HG03280 (cell line): ENCODE measurements around the gene NME5.

ENCODE experiments used
- ATAC-seq: cut with Tn5 transposase; IDR thresholded peaks from one replicate; pipeline ENCODE4 v1.9.1; 2021; ENCODE audit warnings: mild to moderate bottlenecking, moderate library complexity; ENCODE audit not compliant: unreplicated experiment

NME5 gene

DNA sequence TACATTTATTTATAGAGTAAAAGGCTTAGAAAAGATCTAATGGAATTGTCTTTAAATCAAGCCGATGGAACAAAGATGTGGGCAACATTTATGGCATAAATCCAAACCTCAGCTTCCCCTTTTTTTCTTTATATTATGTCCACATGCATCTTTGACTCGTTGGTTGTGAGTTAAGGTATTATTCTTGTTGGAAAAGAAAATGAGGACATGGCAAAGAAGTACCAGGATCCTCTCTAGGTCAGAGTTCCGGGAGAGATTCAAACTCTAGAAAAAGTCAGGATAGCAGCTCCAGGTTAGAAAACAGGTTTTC lies 508 bp upstream of the NME5 start:
- no peak for ATAC-seq

DNA sequence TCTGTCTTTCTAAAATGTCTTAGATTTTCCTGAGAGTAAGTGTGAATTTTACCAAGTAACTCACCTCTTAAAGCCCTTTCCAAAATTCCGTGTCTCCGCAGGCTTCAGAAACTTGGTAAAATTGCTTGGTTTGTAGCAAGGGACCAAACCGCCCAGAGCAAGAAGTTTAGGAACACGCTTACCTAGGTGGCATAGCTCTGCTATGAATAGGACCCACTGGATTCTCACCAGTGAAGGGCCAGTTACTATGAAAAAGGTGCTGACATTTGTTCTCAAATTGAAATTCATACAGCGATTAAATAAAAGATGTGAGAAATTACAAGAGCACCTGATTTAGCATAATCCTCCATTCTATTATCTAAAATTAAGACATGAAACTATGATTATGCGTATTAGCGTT lies 6.7 kb downstream of the NME5 start:
- ATAC-seq = no peak

DNA sequence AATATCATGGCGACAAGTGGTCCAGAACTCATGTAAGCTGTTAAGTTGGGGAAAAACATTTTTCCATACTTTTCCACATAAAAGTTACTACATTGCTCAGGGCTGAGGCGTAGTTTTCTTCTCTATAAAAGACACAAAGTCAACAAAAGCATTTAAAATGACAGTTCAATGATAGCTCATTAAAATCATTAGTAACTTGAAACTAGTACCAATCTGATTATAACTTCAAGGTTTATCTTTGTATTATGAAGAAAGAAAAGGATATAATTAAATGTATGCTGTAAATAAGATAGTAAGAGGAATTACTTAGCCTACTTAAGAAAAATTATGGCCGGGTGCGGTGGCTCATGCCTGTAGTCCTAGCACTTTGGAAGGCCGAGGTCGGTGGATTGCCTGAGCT lies 9.9 kb downstream of the NME5 start:
- ATAC-seq = no peak

DNA sequence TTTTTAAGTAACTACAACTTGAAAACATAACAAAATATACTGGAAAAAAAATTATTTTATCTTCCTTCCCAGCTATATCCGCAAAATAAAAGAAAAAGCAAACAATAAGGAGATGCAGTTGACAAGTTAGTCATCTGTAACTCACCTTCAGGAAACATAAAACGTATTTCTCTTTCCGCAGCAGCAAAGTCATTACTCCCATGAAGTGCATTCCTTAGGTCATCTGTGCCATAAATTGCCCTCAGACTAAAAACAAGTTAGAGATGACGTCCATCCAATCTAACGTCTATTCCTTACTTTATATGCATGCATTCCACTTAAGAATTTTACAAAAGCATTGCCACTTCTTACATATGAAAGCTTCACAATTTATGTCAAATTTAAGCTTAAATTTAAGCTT lies 10.9 kb downstream of the NME5 start:
- no peak for ATAC-seq

DNA sequence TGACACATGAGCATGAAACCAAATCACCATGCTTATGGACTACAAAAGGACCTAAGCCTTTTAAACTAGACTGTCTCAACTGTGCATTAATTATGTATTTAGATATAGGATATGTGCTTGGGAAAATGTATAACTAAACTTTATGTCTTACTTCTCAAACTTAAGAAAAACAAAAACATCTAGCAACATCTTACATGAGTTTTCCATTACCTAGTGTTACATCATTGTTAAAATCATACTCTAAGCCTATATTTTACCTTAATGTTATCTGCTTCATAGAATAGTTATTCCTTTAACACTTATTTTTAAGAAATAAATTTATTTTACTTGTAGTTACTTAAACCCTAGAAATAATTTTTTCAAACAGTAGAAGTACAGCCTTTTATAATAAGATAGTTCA lies 24.0 kb downstream of the NME5 start:
- no peak for ATAC-seq

DNA sequence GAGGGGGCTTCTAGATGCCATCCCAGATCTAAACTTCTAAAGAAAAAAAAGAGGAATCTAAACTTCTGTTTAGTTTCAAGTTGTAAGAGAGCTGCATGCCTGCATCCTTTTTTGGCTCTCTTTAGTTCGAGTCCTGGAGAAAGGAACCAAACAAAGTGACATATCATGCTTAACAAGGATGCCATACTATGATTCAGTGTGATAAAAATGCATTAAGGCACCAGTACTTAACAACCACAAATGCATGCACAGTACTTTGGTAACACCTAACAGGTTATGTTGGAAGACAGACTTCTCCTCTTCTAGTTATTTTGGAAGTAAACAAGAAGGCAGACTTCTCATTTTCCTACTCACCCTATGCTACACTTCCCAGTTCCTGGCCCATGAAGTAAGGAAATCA lies 27.3 kb downstream of the NME5 start:
- ATAC-seq = no peak

DNA sequence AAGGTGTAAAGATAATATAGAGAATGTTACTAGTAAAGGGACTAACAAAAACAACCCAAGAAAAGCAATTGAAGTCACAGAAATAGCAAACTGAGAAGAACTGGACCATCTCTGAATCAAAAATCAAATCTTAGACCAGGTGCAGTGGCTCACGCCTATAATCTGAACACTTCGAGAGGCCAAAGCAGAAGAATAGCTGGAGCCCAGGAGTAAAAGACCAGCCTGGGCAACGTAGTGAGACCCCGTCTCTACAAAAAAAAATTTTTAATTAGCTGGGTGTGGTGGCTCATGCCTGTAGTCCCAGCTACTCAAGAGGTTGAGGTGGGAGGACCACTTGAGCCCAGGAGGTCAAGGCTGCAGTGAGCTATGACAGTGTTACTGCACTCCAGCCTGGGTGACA lies 28.0 kb downstream of the NME5 start:
- ATAC-seq = no peak

DNA sequence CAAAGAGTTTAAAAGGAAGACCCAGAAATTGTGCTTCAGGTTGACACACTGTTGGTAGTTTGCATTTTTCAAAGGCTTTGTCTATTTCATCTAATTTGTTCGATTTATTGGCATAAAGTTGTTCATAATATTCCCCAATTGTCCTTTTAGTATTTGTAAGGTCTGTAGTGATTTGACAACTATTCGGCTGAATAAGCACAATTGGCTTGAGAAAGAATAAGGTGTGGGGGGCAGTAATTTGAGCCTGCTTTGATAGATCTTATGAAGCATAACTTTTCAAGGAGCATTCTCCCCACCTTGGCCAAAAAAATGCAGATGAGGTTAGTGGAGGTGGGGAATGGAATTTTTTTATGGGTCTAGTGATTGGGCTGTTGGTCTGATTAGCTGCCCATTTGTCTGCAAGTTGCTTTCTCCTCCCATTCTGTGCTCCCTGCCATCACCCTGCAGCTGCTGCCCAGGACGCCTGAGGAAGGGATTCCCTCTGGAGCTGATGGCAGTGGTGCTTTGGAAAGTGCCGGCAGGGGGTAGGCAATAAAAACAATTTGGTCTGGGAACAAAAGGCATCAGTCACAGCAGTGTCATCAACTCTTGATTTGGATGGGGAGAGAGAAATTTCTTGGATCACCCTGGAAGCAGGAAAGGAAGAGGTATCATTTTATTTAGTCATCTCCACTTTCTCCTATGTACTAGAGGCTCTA lies 28.8 kb downstream of the NME5 start:
- no peak for ATAC-seq

DNA sequence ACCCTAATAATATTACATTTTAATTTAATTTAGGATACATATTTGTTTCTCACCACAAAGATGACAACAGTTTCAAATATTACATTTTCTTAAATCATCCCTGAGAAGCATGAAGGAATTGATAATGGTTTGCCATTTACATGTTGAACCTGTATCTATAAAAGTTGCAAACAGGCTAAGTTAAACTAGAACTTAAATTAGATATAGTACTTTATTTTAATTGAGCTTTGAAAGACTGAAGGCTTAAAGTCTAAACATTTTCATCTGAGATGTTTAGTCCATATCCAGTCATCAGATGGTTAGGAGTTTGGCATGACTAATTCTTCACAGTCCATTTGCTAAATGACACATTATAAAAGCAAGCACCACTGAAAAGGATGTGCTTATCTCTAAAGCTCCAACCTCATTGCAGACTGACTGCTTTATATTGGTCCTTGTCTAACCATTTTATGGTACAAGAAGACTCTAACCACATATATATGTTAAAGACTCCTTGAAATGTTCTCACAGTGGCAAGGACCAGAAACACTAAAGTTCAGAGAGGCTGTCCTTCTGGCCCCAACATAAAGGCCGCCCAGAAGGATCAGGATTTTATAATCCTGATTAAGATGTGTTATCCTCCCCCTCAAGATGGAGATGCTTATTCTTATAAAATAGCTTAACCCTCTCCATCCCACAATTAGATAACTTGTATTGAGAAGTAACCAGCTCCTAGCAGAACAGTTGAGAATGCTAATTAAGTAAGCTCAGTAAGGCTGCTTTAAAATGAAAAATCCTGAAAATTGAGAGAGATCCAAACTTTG lies 29.6 kb downstream of the NME5 start:
- no peak for ATAC-seq

DNA sequence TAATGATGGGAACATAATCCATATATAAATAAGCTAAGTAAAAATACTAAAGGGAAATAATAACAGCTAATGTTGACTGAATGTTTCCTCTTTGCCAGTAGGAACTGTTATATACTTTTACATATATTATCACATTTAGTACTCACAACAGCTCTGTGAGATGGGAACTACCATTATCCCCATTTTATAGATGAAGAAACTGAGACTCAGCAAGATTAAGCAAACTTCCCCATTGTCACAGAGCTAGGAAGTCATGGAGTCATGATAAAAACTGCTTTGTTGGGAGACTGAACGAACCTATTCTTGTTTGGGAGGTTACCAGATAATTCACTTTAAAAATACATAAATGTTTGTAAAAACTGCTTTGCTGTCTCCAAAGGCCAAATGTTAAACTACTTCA lies 32.0 kb downstream of the NME5 start:
- no peak for ATAC-seq

DNA sequence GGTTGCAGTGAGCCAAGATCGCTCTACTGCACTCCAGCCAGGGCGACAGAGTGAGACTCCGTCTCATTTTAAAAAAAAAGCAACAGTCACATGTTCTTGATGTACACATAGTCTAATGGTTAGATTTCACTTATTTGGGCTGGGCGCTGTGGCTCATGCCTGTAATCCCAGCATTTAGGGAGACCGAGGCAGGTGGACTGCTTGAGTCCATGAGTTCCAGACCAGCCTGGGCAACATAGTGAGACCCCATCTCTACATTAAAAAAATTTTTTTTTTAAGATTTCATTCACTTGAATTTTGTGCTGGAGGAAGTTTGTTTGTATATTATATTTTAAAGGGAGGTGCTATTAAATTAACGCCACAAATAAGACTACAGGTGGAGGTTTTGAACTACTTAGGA lies 33.5 kb downstream of the NME5 start:
- no peak for ATAC-seq

DNA sequence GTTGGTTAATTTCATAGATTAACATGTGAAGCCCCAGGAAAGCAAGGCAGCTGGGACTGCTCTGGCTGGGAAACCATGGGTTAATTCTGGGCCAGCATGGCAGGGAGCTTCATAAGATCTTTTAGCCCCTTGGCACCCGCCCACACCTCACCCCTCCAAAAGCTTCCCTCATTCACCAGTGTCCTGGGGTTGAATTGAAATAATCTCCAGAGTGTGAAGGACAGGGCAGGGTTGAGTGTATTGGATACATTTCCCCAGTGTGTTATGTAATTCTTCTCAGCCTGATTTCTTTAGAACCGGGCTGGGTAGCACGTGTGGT lies 36.0 kb downstream of the NME5 start:
- no peak for ATAC-seq

DNA sequence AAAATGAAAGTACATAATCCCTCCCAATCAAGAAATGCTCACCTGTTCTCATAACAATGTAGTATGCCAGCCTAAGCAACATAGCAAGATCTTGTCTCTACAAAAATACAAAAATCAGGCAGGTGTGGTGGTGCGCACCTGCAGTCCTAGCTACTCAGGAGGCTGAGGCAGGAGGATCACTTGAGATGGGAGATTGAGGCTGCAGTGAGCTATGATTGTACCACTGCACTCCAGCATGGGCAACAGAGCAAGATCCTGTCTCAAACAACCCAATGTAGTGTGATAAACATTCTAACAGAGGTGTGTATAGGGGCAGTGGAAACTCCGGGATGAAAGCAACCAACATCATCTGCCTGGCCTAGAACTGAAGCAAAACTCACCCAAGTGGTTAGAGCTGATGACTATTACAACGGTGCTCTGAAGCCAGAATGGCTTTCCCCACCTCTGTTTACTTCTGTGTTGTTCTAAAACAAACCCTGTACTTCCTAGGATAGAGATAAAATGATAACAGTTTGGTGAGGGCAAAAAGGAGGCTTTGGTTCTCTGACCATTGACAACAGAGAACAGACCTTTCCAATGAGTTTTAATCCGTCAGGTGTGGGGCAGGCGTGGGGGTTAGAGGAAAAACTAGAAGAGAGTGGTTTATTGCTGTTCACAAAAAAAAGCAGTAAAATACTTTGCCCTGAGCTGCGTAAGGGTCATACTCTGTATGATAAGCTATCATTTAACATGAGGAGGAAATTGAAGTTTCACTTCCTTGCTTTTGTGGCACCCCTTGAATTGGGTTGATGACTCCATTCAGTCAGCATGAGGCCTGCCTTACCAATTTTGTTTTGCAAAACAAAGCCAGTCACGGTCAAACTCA lies 36.5 kb downstream of the NME5 start:
- ATAC-seq = no peak

DNA sequence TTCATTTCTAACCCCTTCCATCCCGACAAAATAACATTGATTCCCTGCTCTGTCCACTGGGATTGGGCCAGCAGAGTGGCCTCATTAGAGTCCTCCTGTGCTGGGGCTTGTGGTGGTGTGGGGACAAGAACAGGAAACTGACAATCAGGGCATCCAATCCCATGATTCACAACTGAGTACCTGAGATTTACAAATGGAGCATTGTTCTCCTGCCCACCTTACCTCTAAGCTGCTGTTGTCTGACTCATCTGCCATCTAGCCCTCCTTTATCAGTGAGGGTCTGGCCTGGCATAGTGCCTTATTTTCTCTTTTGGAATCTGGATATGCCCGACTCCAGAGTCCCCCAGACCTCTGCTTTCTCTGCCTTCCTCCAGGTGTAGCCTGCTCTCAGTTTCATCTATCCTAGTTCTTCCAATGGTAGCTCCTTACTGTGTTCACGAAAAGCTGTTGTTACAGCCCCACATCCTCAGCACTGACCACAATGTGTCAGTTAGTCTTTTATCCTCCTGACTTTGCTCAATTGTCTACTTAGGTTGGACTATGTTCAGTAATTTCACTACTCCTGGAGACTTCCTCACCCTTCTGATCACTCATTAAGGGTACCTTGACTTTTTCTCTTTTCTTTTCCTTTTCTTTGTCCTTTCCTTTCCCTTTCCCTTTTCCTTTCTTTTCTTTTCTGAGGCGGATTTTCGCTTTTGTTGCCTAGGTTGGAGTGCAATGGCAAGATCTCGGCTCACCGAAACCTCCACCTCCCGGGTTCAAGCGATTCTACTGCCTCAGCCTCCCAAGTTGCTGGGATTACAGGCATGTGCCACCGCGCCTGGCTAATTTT lies 42.0 kb downstream of the NME5 start:
- ATAC-seq = no peak

DNA sequence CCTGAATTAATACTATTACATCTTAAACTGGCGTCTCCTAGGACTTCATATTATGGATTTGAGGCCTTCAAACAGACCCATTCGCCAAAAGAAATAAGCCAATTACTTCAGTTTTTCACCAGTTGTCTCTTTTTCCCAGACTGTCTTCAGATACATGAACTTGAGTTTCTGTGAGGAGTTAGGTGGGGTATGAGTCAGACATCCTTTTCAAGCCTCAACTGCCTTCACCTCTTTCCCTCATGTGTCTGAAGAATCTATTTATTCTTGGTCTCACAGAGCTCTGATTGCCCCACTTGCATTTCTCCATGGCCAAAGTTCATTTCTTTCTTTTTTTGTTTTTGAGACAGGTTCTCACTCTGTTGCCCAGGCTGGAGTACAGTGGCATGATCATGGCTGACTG lies 42.9 kb downstream of the NME5 start:
- ATAC-seq = no peak

DNA sequence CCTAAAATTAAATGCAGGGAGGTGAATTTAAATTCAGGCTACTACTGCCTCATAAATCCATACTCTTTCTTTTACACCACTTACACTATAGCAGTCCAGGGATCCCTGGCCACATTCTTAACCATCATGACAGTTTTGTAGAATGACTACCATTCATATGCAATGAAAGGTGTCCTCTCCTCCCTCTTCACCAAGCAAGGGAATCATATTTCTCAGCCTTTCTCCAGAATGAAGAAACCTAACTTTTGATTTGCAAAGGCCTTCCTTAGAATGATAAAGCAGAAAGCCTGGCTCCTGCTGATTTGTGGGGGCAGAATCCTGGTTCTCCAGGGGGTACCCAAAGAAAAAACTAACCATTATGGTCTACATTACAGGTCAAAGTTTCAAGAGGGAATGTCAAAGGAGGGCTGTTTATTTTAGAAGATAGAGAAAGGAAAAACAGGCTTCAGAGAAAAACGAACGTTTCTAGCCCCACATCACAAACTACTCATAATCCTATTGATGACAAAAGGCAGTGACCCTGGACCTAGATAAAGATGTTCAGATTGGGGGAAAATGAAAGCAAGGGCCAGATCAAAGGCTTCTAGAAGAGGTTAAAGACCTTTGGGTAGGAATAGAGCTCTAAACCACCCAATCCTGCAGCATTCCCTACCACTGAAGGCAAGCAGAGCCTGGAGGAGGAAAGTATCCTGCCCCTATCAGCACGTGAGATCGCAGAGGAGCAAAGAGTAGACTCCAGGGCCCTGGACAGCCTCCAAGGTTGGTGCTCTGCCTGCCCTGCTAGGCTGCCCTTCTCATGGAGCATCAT lies 43.9 kb downstream of the NME5 start:
- ATAC-seq = no peak

DNA sequence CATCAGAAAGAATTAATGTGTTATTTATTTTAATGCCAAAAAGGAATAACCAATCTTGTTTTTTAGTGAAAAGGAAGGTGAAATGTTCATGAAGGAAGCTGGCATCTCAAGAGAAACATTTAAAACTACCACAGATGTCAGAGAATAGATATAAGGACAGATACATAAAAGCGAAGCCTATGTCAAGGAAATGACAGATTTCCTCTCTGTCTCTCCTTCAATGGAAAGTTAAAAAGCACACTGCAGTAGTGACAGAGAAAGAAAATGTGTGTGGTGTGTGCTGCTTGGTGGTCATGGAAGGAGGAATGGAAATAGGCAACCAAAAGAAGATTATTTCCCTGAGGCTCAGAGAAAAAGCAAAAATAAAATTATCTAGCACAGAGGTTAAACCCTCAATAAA lies 46.2 kb downstream of the NME5 start:
- ATAC-seq = no peak

DNA sequence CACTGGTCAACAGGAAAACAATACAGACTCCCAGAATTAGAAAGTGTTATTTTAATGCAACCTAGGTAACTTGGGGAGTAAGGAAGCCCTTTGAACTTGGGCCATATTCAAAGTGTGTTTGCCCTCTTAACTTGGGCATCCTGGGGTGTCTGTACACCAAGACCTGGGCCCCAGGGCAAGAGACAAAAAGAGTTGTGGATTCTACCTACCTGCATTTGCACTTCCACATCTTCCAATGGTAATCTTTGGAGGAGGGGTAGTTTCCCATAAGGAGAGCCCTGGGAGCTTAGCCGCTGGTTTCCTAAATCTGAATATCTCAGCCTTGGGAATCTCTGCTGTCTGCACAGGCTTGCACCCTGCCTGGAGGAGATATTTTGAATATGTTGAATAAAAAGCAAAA lies 46.9 kb downstream of the NME5 start:
- ATAC-seq = no peak

DNA sequence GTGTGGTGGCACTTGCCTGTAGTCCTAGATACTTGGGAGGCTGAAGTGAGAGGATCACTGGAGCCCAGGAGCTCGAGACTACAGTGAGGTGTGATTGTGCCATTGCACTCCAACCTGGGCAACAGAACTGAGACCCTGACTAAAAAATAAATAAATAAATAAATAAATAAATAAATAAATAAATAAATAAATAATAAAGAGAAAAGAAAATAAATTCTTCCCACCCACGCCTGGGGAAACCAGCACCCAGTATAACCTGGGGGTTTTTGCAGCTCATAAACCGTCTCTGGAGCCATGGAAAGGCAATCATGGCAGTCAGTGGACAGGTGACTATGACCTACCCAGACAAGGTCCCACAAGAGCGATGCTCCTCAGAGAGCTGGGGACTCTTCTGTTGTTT lies 47.5 kb downstream of the NME5 start:
- ATAC-seq = no peak

DNA sequence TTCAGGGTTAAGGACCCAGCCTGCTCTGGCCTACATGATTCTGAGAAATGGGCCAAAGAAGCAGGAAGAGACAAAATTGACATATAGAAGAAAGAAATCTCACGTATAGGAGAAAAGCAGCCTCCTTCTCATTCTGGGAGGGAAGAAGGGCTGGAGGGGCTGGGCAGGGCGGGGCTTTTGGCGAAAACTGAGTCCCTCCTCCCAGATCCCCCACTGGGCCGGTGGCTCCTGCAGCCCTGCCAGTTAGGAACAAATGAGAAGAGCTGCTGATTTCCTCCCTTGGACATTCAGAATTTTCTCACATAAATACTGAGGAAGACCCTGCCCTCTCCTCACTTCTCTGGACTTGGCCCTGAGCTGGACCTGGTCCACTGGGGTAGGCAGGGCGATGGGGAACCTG lies 55.5 kb downstream of the NME5 start, which contains the start of gene WNT8A:
Gene WNT8A (plus strand): TSS at position 332 of the 400 bp plus-strand sequence. CDS start 95 bp downstream, outside the sequence.
- no peak for ATAC-seq
